ENCODE measurements around the gene TUBB2A.

Gene TUBB2A

DNA sequence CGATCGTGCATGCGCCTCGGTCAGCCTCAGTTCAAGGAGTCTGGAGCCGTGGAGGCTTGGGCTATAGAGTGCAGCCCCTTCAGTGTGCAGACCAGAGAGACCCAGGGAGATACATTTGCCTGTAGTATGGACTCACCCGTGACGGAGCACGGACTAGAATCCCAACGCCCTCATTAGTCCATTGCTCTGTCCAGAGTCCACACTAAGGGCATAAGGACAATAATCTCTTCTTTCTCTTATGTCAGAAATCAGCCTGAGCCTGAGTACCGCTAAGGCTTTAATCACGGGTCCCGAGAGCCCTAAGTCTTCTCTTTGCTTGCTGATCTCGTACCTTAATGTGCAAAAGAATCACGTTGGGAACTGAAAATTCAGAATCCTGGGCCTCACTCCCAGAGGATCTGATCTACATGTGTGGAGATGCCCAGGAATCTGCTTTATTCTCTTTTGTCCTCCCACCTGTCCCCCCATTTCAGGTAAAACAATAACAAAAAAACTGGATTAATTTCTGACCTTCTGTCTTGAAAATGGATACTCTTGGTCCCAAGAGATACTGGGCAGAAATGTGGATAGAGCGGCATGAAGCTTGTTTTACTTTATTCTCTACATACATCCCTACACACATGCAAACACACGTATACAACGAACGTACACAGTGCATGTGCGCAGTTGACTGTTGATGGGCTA, 38.2 kb downstream of the TUBB2A start:
- DNase-seq (ENCODE audit: low spot score) = peak; percentile 49

DNA sequence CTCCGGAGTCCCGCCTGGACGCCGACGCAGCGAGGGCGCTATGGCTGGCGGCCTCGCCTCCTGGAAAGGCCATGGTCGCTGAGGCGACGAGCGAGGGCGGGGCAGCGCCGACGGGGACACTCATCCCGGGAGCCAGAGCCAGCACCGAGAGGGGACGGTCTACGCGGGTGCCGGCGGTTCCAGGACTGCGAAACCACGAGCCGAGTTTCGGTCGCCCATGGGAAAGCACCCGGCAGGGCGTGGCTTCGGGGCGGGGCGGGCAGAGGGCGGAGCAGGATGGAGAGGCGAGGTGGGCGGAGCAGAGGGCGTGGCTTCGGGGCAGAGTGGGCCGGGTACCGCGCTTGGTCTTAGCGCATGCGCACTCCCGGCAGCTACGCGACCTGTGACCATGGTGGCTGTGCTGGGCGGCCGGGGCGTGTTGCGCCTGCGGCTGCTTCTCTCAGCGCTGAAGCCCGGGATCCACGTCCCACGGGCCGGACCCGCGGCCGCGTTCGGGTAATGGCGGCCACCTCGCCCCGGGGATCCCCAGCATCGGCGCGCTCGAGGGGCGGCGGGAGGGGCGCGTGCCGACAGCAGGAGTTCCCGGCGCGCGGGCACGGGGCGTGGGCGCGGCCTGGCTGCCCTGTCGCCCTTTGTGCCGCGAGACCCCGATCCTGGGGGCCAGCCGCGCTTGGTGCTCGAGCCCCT, 38.8 kb downstream of the TUBB2A start, which contains the start of gene BPHL:
BPHL (plus strand) TSS at position 359 of the 687 bp plus-strand sequence; CDS start at position 389, 30 bp downstream.
- peak; percentile 94 for DNase-seq (ENCODE audit: low spot score)

DNA sequence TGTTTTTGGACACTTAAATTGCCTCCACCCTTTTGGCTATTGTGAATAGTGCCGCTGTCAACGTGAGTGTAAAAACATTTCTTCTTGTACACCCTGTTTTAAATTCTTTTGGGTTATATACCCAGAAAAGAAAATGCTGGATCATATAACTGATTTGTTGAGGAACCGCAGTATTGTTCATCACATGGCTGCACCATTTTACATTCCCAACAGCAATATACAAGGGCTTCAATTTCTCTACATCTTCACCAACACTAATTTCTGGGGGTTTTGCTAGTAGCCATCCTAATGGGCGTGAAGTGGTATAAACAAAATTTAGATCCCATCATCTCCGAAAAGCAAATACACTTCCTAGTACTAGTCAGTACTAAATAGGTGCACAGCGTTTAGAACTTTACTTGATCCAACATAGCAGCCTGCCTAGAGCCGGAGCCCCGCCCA, 39.4 kb downstream of the TUBB2A start:
- no peak for DNase-seq (ENCODE audit: low spot score)

DNA sequence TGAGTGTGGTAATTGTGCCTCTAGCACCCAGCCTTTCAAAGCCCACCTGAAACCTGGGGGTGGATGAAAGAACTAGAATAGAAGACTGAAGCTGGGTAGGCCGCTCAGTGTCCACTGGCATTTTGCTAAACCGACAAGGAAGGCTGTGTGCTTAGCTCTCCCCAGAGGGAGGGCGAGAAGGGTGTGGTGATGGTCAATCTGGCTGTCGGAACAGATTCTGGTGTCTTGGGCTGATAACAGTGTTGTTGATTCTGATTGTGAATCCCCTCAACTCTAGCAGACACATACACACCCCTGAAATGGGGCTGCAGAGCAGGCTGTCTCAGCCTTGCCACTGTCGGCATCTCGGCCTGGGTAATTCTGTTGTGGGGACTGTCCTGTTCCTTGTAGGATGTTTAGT, 43.0 kb downstream of the TUBB2A start:
- no peak for DNase-seq (ENCODE audit: low spot score)

DNA sequence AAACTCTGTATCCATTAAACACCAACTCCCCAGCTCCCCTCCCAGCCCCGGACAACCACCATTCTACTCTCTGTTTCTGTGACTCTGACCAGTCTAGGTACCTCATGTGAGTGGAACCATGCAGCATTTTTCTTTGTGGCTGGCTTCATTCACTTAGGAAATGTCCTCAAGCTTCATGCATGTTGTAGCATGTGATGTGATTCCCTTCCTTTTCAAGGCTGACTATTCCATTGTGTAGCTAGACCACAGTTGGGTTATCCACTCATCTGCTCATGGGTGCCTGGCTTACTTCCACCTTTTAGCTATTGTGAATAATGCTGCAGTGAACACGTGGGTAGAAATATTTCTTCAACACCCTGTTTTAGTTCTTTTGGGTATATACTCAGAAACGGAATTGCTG, 47.6 kb downstream of the TUBB2A start:
- DNase-seq (ENCODE audit: low spot score) = no peak

DNA sequence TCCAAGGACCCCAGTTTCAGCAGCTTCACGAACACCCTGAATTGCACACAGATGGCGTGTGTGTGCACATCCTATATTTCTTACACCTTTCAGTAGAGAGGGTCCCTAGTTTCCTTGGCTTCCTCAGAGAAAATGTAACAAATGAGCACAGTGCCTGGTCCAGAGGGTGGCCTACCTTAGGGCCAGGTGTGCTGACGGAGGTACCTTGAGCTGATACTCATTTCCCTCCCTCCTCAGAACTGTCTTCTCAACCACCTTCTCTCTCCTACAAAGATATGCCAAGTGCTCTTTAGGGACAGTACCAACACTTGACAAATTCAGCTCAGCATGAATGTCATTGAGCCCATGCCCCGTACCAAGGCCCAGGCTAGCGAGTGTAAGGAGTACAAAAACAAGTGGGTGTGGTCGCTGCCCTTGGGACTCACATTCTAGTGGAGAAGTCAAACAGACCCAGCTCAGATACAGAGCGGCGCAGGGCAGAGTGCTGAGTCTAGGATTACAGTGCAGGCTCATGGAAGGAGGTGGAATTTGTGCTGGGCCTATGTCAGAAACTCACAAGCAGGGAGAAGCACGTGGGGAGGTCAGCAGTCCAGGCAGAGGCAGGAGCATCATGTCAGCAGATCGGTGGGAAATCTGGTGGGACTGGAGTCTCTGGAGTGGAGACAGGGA, 48.5 kb downstream of the TUBB2A start:
- DNase-seq (ENCODE audit: low spot score) = no peak

Data from pons (tissue), 1 donor.